Inferior parietal cortex (tissue), 1 donor: ENCODE results near the gene FOSL1.
"Not testable (repeated sequence)": the region's sequence is repeated elsewhere in the genome, so short reads cannot be mapped to it uniquely, and the experiment has no call there.

Experiments used
- DNase-seq: peaks from one replicate; pipeline ENCODE4 v3.0.0-alpha.2; 2016; ENCODE audit errors: extremely low spot score

Gene FOSL1

DNA sequence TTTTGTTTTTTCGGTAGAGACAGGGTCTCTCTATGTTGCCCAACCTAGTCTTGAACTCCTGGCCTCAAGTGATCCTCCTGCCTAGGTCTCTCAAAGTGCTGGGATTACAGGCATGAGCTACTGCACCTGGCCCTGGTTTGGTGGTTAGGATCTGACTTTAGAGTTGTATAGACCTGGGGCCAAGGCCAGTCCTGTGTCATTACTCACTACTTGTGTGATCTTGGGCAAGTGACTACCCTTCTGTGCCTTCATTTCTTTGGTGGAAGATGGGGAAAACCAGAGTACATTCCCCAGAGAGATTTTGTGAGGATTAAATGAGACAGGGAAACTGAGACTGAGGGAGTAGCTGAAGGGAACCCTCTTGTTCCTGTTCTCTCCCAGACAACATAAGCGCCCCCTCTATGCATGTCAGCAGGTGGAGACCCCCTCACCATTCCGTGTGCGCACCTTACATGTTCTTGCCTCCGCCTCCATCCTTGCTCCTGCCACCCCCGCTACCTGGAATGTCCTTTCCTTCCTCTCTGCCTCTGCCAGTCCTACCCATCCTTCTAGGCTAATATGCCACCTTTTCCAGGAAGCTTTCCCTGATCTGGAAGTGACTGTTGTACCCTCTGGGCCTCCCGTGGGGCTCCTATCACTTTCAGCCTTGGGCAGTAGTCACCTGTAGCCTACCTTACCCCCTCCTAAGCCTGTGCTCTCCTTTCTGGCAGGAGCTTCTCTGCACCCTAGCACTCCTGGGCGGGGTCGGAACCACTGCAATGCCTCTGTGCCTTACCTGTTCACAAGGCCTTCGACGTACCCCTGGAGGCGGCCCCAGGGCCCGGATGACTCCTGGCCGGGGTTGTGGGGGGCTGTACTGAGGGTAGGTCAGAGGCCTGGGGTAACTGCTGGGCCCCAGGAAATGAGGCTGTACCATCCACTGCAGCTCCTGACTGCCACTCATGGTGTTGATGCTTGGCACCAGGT is 3.9 kb downstream of the FOSL1 start:
- no peak for DNase-seq

GRCh38 chr11:65895482-65895981 is 4.7 kb downstream of the FOSL1 start:
- no peak for DNase-seq

DNA sequence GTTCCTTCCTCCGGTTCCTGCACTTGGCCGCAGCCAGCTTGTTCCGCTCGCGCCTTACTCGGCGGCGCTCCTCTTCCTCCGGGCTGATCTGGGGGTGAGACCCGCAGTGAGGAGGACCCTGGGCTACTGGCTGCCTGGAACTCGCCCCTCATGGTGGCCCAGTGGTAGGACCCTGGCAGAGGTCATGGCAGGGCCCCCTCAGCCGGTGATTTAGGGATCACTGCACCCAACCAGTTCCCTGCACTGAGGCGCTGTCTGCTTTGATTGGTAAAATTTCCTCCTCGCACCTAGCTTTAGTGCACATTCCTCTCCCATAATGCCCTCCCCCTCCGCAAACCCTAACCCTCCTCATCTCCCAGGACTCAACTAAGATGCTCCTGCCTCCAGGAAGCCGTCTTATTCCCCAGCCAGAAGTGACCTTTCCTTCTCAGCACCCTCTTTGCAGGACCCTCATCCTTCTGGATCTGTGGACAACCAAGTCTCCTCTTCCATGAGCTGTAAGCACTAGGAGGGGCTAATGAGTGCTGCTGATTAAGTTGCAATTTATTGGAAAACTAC is 6.1 kb downstream of the FOSL1 start:
- DNase-seq, result no peak

GRCh38 chr11:65892661-65893317 is 7.4 kb downstream of the FOSL1 start:
- no peak for DNase-seq

DNA sequence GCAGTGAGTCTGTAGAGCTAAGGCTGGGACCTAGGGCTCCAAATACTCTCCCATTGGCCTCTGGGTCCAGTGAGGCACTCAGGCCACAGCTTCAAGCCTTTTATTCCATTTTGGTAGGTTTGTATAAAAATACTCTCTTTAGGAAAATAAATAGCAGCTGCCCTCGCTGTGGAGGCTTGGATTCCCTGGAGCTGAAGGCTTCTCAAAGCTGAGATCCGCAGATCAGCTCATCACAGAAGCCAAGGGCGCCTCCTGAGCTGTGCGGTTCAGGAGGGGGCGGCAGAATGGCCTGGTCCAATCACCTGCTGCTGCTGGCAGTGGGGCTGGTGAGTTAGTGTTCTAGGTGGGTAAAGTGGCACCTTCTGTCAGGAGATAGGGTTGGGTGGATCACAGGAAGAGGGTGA is 8.0 kb downstream of the FOSL1 start:
- not testable (repeated sequence) for DNase-seq

- DNase-seq, result no peak
These were observed 8.7 kb downstream of the FOSL1 start for GRCh38 chr11:65891219-65892136.

DNA sequence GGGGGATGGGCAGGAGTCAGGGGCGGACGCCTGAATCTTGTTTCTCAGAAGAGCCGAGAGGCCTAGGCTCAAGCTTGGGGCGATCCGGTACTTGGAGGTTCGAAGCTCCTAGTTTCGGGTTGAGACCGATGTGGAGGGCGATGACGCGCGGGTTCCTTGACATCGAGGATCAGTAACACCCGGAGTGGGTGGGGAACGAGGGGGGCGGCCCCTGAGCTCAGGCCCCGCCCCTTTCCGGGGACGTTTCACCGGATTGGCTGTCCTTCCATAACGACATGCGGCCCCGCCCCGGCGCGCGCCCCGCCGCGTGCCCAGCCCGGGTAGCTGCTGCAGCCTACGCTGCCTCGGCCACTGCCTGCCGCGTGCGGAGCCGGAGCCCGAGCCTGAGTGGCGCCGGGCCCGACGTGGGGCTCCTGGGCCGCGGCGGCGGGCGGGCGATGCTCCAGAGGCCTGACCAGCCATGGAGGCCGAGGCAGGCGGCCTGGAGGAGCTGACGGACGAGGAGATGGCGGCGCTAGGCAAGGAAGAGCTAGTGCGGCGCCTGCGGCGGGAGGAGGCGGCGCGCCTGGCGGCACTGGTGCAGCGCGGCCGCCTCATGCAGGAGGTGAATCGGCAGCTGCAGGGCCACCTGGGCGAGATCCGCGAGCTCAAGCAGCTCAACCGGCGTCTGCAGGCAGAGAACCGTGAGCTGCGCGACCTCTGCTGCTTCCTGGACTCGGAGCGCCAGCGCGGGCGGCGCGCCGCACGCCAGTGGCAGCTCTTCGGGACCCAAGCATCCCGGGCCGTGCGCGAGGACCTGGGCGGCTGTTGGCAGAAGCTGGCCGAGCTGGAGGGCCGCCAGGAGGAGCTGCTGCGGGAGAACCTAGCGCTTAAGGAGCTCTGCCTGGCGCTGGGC is 9.6 kb downstream of the FOSL1 start, which contains the start of gene CCDC85B:
Gene CCDC85B (plus strand): TSS at position 350 of the 895 bp plus-strand sequence. CDS start 111 bp downstream, at position 461.
- DNase-seq, result peak; percentile 97

DNA sequence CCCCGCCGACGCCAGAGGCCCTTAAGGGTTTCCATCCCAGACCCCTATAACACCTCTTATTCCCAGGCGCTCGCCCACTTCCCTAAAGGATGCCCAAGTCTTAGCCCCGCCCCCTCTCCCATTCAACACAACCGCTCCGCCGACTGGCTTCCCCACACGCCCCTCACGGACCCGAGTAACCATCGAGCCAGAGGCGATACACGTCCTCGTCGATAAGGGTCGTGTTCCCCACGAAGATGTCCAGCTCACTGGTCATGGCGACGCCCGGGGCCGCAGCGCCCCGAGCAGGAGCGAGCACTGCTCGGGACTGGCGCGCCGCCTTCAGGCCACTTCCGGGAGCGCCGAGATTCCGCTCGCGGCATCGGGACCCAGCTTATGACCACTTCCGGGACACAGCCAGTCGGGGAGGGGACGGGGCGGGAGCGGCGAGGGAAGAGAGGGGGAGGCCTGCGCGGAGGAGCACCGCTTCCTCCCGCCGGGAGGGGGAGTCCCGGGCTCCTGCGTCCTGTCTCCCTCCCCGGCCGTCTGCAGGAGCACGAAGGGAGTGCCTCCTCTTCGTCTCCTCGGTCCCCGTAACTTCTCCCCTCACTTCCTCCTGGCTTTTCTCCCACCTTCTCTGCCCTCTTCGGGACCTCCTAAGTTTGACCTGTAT is 11.9 kb downstream of the FOSL1 start, which contains the start of gene FIBP:
Gene FIBP (minus strand): TSS at position 309 of the 652 bp plus-strand sequence. CDS start 53 bp downstream, at position 256.
- DNase-seq, result peak; percentile 92

DNA sequence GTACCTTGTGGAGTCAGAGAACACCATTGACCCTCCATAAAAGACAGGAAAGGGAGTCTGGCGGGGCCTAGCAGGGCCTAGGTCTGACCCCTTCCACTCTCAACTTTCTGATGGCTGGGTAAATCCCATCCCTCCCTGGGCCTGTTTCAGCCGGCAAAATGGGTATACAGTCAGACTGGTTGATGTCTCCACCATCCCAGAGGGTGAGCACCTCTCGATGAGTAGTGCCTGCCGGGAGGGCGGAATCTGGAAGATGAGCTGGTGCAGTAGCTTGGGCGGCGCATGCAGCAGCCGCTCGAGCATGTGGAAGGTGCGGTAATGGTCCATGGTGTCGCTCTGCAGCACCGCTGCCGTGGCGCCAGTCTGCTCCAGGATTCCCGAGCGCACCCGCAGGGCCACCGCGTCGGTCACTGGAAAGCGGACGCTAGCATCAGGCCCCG is 12.4 kb downstream of the FOSL1 start:
- DNase-seq, result peak; percentile 29

- no peak for DNase-seq
These were observed 13.1 kb downstream of the FOSL1 start for GRCh38 chr11:65886826-65887722.

- no peak for DNase-seq
These were observed 14.2 kb downstream of the FOSL1 start for GRCh38 chr11:65885808-65886536.

DNA sequence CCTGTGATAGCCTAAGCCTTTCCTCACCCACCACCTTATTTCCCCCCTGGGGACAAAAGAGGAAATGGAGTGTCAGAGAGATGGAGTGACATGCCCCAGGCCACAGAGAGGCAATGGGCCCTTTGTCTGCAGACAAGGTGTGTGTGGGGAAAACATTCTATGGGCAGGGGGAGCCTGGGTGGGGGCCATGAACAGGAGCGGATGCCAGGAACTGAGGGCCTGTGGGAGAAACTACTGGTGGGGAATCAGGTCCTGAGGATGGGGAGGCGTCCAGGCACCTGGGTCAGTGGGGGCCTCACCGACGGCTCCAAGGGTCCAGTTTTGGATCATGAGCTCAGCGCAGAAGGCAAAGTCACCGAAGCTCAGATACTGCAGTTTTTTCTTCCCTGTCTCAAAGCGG is 15.0 kb downstream of the FOSL1 start:
- no peak for DNase-seq

DNA sequence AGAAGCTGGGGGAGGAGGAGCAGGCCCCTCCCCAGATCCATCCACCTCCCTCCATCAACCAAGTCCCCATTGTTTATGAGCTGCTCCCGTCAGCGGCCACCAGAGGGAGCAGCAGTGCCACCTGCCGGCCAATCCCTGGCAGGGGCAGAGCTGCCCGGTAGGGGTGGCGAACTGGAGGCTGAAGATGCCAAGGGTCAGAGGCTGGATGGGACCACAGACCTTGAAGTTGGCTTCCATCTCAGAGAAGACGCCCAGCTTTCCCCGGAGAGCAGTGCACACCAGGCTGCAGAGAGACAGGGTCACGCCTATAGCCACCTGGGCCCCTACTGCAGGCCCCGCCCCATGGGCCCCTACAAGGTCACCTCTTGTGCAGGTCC is 15.5 kb downstream of the FOSL1 start:
- DNase-seq, result peak; percentile 78

- DNase-seq, result no peak
These were observed 16.1 kb downstream of the FOSL1 start for GRCh38 chr11:65883786-65884715.

GRCh38 chr11:65883058-65883761 is 17.0 kb downstream of the FOSL1 start:
- no peak for DNase-seq
